TTC549 (cell line): ENCODE data around the gene NUDT12.

Experiments
- FAIRE-seq: peaks from 2 replicates; lab custom pipeline; 2012; peaks lifted over from hg19 to GRCh38; lab: Jason Lieb, UNC

Gene NUDT12

GRCh38 chr5:103541114-103541513, 21.5 kb downstream of the NUDT12 start:
- FAIRE-seq = no peak

GRCh38 chr5:103539376-103540330, 22.9 kb downstream of the NUDT12 start:
- no peak for FAIRE-seq

GRCh38 chr5:103532086-103532734, 30.4 kb downstream of the NUDT12 start:
- FAIRE-seq = no peak

- FAIRE-seq = no peak
These were observed 36.2 kb downstream of the NUDT12 start for GRCh38 chr5:103526164-103526915.

- FAIRE-seq = no peak
These were observed 37.2 kb downstream of the NUDT12 start for GRCh38 chr5:103525361-103525760.

GRCh38 chr5:103523319-103523718, 39.3 kb downstream of the NUDT12 start:
- FAIRE-seq = no peak

GRCh38 chr5:103522586-103522985, 40.0 kb downstream of the NUDT12 start:
- FAIRE-seq = no peak

GRCh38 chr5:103519550-103519949, 43.0 kb downstream of the NUDT12 start:
- FAIRE-seq = no peak

GRCh38 chr5:103514371-103514770, 48.2 kb downstream of the NUDT12 start:
- no peak for FAIRE-seq

GRCh38 chr5:103513701-103514100, 48.9 kb downstream of the NUDT12 start:
- no peak for FAIRE-seq

- no peak for FAIRE-seq
These were observed 50.1 kb downstream of the NUDT12 start for GRCh38 chr5:103512500-103512899.

- no peak for FAIRE-seq
These were observed 51.1 kb downstream of the NUDT12 start for GRCh38 chr5:103511554-103511885.

- FAIRE-seq = no peak
These were observed 51.6 kb downstream of the NUDT12 start for GRCh38 chr5:103510851-103511553.

- FAIRE-seq = no peak
These were observed 56.8 kb downstream of the NUDT12 start for GRCh38 chr5:103505581-103506305.

GRCh38 chr5:103503066-103503465, 59.5 kb downstream of the NUDT12 start:
- no peak for FAIRE-seq

- no peak for FAIRE-seq
These were observed 59.9 kb downstream of the NUDT12 start for GRCh38 chr5:103502662-103503061.
